ENCODE results near the gene TRIM6.

DNA sequence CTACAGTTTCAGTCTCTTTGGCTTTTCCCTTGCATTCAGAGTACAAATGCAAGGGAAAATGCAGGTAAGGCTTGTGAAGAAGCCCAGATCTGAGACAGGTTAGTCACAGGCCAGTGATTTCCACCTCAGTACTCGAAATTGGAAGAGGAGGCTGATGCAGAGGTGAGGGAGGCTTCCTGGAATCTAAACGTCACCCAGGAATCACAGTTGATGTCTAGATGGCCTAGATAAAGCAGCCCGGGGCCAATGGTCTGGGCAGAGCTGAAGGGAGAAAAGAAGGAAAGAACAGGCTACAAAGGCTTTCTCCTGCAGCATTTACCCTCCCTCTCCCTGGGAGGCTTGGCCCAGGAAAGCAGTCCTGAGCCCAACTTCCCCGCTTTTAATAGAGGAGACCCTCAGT lies 8.5 kb downstream of the TRIM6 start:
- TF ChIP-seq, protein P1, sequence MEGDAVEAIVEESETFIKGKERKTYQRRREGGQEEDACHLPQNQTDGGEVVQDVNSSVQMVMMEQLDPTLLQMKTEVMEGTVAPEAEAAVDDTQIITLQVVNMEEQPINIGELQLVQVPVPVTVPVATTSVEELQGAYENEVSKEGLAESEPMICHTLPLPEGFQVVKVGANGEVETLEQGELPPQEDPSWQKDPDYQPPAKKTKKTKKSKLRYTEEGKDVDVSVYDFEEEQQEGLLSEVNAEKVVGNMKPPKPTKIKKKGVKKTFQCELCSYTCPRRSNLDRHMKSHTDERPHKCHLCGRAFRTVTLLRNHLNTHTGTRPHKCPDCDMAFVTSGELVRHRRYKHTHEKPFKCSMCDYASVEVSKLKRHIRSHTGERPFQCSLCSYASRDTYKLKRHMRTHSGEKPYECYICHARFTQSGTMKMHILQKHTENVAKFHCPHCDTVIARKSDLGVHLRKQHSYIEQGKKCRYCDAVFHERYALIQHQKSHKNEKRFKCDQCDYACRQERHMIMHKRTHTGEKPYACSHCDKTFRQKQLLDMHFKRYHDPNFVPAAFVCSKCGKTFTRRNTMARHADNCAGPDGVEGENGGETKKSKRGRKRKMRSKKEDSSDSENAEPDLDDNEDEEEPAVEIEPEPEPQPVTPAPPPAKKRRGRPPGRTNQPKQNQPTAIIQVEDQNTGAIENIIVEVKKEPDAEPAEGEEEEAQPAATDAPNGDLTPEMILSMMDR (conservative IDR thresholded peaks at IDR 0.05; ENCODE audit: low read depth, low read length), result no peak
- no peak for TF ChIP-seq EZH2 (IDR thresholded peaks at IDR 0.05; ENCODE audit: low read length, unreplicated experiment)
- TF ChIP-seq EZH2phosphoT487 (IDR thresholded peaks at IDR 0.05; ENCODE audit: borderline replicate concordance, low read length), result no peak

All from PC-3 (cell line).